Neural cell (in vitro differentiated cells): ENCODE measurements around the gene DHRS7.

ENCODE experiments used
- CTCF ChIP-seq: fragments of 450-650 bp; IDR thresholded peaks from 2 replicates; pipeline ENCODE4 v1.5.1; 2014; ENCODE audit warnings: antibody characterized with exemption, mild to moderate bottlenecking, moderate library complexity; ENCODE audit not compliant: poor library complexity, severe bottlenecking
- EP300 ChIP-seq: fragments of 450-650 bp; conservative IDR thresholded peaks from 2 replicates; pipeline ENCODE4 v1.6.1; 2014; ENCODE audit warnings: antibody characterized with exemption, mild to moderate bottlenecking, moderate library complexity; ENCODE audit not compliant: poor library complexity, severe bottlenecking
- MXI1 ChIP-seq: fragments of 450-650 bp; conservative IDR thresholded peaks from 2 replicates; pipeline ENCODE4 v1.6.1; 2014; ENCODE audit warnings: antibody characterized with exemption, mild to moderate bottlenecking; ENCODE audit not compliant: poor library complexity, severe bottlenecking
- POLR2AphosphoS5 ChIP-seq: IDR thresholded peaks from 2 replicates; pipeline ENCODE4 v1.6.1; 2012
- TAF1 ChIP-seq: IDR thresholded peaks from 2 replicates; pipeline ENCODE4 v1.6.1; 2012; ENCODE audit warnings: low read depth

DNA sequence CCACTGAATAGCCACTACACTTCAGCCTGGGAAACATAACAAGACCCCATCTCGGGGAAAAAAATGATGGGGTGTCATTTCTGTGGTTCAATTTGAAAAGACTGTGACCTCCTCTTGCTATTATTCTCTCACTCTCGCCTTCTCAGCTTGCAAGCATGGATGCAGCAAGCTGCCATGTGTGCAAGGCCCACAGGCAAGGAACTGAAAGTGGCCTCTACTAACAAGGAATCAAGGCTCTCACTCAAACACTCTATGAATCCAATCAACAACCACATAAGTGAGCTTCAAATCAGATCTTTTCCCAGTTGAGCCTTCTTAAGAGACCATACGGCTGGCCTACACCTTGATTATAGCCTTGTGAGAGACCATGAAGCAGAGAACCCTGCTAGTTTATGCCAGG, 17.9 kb upstream of the DHRS7 start:
- no peak for TF ChIP-seq CTCF
- no peak for TF ChIP-seq POLR2AphosphoS5
- TF ChIP-seq MXI1, result no peak
- no peak for TF ChIP-seq TAF1
- no peak for TF ChIP-seq EP300
